ENCODE data around the gene SLC16A1.
"Not testable (repeated sequence)": the region's sequence is repeated elsewhere in the genome, so short reads cannot be mapped to it uniquely, and the experiment has no call there.

Gene SLC16A1

DNA sequence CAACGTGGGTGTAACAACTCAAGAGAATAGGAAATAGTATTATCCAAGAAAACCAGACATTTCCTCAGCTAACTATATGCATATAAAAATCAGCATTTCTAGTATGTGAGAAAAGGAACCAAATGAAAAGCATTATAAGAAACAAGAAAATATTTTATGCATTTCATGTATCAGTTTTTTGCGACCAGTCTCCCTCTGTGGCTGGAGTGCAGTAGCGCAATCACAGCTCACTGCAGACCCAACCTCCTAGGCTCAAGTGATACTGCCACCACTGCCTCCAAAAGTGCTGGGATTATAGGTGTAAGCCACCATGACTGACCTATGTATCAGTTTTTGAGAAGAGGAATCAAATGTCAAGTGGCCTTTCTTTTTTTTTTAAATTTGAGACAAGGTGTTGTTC, 31.0 kb downstream of the SLC16A1 start:
- DNase-seq (ENCODE audit: low spot score), result no peak

DNA sequence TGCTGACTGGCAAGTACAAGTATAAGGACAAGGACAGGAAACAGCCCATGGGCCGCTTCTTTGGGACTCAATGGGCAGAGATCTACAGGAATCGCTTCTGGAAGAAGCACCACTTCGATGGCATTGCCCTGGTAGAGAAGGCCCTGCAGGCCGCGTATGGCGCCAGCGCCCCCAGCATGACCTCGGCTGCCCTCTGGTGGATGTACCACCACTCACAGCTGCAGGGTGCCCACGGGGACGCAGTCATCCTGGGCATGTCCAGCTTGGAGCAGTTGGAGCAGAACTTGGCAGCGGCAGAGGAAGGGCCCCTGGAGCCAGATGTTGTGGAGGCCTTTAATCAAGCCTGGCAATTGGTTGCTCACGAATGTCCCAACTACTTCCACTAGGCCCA, 32.0 kb downstream of the SLC16A1 start:
- DNase-seq (ENCODE audit: low spot score), result no peak

DNA sequence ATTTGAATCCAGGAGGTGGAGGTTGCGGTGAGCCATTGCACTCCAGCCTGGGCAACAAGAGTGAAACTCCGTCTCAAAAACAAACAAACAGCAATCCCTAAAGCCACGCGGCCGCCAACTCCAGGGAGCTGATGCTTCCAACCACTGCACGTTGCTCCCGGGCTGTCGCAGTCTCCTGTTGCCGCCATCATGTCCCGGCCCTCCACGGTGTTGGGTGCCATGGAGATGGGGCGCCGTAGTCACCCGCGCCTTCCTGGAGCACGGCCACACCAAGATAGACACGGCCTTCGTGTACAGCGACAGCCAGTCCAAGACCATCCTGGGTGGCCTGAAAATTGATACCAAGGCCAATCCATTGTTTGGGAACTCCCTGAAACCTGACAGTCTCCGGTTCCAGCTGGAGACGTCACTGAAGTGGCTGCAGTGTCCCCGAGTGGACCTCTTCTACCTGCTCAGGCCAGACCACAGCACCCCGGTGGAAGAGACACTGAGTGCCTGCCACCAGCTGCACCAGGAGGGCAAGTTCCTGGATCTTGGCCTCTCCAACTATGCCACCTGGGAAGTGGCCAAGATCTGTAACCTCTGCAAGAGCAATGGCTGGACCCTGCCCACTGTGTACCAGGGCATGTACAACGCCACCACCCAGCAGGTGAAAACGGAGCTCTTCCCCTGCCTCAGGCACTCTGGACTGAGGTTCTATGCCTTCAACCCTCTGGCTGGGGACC, 32.6 kb downstream of the SLC16A1 start:
- no peak for DNase-seq (ENCODE audit: low spot score)

DNA sequence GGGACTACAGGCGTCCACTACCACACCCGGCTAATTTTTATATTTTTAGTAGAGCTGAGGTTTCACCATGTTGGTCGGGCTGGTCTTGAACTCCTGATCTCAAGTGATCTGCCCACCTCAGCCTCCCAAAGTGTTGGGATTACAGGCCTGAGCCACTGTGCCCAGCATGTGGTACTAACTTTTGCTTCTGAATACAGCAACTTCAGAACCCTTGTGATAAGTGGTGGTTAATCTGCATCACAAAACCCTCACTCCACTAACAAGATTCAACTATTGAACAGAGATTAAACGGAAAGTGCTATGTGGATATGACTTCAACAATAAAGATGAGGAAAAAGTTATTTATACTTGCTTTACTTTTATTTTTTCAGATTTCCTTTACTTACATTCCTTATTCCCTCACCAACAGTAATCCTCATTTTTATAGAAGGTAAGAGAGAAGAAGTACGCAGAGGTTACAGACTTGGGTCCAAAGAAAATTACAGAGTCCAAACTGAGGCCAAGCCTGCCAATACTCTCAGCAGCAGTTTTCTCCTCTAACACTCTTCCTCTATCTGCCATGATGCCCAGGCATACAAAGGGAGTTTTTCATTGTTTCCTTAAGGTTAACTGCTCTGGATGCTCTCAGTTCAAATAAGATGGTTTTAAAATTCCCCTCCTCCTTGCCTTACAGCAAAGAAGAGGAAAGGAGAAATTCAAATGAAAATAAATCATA, 44.3 kb downstream of the SLC16A1 start:
- no peak for DNase-seq (ENCODE audit: low spot score)

DNA sequence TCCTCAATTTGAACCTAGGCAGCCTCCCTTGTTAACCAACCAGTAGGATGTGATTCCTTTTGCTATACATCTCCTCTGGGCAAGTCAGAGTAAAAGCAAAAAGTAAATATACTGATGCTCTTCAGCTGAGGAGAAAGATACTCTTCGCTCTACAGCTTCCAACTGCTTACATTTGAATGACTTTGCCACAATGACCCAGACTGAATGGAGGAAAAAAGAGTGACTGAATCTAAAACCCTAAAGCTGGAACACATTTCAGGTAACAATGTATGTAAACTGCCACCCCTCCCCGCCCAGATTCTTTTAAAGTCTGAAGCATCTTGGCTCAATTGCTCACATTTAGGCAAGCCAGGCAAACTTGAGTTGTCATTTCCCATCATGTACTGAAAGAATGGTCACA, 46.1 kb downstream of the SLC16A1 start:
- DNase-seq (ENCODE audit: low spot score), result no peak

DNA sequence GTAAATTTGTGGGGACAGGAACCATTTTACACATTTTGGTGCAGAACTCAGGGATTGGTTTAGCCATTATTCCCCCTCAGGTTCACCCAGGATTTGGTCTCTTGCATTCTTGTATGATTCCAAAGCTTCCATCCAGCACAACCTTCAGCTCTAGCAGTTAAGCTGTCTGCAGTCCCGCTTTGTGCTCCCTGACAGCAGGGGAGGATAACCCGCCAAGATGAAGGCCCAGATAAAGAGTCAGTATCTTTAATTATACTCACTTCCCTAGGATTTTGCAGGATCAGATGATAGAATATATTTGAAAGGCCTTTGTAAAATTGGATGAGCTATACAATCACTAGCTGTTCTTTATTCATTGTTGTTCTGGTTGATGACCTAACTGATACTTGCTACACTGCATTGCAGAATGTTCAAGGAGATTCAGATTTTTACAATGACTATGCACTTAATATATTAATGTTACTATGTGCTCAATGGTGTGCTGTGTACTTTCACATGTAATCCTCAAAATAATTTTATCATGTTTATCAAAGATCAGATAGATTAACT, 49.8 kb downstream of the SLC16A1 start:
- DNase-seq (ENCODE audit: low spot score), result no peak

DNA sequence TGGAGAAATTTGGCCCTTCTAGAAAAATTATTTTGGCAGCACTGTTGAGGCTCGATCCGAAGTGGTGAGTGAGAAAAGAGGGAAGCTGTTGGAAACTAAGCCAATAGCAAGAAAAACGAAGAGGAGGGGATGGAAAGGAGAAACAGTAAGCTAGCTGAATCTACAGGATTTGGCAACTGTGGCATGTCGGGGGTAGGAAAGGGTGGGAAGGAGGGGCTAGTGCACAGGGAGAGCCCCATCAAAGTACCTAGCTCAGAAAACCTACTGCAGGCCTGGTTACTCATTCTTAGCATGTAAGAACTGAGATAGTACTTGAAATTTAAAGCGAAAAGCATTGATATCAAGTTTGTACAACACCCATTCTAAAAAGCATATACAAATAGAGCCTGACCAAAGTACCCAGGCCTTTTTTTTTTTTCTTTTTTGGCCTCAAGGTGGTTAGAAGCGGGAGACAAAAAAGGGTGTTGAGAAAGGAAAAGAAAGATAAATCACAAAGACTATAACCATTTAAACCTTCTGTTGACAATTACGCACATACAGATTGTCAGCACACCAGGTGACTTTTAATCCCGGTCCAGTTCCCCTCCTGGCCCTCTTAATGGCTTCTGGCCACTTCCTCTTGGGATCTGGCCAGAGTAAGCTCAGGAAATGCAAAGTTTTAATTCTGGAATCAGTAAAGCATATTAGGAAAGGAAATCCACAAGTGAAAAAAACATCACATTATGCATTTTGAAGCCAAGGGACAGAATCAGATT, 50.4 kb downstream of the SLC16A1 start:
- DNase-seq (ENCODE audit: low spot score), result no peak

DNA sequence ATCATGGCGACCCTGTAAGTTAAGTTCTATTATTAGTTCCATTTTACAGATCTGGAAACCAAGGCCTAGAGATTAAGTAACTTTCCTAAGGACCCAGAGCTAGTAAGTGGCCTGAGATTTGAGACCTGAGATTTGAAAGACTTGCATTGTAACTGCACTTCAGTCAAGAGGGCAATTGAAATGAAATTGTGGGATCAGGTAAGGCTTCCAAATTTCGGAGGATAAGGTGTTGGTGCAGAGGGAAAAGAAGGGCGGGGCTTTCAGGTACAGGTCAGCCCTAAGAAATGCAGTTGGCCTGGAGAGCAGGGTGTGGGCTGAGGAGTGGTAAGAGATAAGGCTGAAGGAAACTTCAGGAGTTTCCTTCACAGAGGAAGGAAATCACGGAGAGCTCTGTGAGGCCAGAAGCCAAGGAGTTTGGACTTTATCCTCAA, 51.1 kb downstream of the SLC16A1 start:
- DNase-seq (ENCODE audit: low spot score), result no peak

DNA sequence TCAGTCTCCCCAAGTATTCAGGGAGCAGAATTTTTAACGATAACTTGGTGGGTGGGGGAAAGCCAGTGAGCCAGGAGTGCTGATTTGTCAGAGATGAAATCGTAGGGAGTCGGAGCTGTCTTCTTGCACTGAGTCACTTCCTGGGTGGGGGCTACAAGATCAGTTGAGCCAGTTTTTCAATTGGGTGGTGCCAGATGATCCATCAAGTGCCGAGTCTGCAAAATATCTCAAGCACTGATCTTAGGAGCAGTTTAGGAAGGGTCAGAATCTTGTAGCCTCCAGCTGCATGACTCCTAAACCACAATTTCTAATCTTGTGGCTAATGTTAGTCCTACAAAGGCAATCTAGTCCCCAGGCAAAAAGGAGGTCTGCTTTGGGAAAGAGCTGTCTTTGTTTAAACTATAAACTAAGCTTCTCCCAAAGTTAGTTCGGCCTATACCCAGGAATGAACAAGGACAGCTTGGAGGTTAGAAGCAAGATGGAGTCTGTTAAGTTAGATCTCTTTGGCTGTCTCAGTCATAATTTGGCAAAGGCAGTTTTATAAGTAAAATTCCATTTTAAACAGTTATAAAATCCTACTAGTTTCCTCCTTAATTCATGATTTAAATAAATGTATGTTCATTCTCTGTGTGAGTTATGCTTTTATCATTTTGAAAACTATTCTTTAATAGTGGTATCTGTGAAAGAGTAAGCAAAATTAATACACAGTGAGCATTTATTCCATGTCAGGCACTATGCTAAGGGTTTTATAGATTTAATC, 51.7 kb downstream of the SLC16A1 start:
- DNase-seq (ENCODE audit: low spot score), result no peak

DNA sequence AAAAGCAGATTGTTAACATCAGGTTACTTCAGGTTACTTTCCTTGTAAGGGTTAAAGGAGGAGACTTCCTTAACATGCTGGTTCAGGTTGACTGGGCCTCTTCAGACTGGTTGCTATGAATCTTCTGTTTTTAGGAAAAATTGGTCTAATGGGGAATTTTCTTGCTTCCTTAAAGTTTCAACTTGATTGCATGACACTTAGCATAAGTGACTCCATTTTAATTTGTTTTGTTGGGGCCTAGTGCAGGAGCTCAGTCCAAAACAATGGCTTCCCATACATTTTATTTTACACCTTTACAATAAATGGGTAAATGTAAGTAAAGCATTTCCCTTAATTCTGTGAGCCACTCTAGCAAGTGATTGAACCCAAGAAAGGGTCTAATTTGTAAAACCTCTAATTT, 53.8 kb downstream of the SLC16A1 start:
- DNase-seq (ENCODE audit: low spot score), result no peak

DNA sequence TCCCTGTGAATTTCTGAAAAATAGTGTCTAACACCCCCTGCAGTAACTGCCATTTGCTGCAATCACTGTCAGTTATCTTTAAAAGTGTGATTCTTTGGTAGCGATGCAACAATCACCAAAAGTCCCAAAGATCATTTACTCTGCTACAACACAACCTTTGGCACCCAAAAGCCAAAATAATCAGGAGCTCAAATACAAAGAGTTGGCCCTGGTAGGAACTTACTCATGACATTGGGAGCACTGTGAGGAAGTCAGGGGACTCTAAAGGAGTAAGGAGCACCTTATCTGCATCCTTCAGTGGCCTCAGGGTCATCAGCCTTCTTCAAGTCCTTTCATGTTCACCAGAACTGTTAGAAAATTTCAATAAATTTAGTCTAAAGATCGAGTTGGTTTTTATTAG, 54.6 kb downstream of the SLC16A1 start:
- DNase-seq (ENCODE audit: low spot score), result no peak

DNA sequence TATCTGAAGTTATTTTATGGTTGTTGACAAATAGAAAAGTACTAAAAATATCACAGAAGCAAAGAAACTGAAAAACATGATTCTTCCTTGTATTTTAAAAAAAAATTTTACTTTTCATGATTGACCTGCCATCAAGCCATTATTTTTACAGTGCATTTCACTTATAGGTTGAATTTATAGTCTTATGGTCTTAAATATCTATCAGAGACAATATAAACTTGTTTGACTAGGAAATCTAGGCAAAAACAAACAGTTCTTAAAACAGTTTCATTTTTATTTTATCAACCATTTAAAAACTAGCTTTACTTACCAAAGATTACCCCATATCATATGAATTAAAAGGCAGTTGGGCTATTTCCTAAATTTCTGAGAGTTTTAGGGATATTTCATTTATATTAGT, 59.2 kb downstream of the SLC16A1 start:
- DNase-seq (ENCODE audit: low spot score), result no peak

DNA sequence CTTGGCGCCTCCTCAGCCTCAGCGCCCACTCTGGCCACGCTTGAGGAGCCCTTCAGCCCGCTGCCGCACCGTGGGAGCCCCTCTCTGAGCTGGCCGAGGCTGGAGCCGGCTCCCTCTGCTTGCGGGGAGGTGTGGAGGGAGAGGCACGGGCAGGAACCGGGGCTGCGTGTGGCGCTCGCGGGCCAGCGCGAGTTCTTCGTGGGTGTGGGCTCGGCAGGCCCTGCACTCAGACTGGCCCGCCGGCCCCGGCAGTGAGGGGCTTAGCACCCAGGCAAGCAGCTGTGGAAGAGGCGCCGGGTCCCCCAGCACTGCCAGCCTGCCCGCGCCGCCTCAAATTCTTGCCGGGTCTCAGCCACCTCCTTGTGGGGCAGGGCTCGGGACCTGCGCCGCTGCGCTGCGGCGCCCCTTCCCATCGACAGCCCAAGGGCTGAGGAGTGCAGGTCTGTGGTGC, 61.4 kb downstream of the SLC16A1 start:
- DNase-seq (ENCODE audit: low spot score), result no peak

DNA sequence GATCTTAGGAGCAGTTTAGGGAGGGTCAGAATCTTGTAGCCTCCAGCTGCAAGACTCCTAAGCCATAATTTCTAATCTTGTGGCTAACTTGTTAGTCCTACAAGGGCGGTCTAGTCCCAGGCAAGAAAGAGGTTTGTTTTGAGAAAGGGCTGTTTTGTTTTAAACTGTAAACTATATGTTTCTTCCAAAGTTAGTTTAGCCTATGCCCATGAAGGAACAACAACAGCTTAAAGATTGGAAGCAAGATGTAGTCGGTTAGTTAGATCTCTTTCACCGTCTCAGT, 62.0 kb downstream of the SLC16A1 start:
- DNase-seq (ENCODE audit: low spot score), result no peak

DNA sequence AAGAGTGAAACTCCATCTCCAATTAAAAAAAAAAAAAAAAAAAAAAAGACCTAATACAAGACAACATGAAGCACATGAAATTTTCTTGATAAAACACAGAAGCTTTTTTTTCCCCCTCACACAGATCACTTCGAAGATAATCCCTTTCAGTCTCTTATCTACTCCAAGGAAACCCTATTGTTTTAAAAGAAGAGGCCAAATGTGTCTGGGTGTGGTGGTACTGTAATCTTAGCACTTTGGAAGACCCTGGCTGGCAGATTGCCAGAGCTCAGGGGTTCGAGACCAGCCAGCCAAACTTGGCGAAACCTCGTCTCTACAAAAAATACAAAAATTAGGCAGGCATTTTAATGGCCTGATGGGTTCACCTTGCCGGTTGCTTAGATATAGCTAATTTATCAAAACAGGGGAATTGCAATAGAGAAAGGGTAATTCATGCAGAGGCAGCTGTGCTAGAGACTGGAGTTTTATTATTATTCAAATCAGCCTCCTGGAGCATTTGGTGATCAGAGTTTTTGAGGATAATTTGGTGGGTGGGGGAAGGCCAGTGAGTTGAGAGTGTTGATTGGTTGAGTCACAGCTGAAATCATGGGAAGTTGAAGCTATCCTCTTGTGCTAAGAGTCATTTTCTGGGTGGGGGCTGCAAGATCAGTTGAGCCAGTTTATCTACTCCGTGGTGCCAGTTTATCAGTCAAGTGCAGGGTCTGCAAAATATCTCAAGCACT, 62.5 kb downstream of the SLC16A1 start:
- no peak for DNase-seq (ENCODE audit: low spot score)

DNA sequence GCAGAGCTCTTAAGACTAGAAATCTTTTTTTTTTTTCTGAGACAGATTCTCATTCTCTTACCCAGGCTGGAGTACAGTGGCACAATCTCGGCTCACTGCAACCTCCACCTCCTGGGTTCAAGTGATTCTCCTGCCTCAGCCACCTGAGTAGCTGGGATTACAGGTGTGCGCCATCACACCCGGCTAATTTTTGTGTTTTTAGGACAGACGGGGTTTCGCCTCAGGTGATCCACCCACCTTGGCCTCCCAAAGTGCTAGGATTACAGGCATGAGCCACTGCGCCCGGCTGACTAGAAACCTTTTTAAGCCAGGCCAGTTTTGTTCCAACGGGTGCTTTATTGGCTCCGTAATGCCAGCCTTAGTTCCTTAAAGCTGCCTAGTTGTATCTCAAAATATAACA, 66.1 kb downstream of the SLC16A1 start:
- not testable (repeated sequence) for DNase-seq (ENCODE audit: low spot score)

DNA sequence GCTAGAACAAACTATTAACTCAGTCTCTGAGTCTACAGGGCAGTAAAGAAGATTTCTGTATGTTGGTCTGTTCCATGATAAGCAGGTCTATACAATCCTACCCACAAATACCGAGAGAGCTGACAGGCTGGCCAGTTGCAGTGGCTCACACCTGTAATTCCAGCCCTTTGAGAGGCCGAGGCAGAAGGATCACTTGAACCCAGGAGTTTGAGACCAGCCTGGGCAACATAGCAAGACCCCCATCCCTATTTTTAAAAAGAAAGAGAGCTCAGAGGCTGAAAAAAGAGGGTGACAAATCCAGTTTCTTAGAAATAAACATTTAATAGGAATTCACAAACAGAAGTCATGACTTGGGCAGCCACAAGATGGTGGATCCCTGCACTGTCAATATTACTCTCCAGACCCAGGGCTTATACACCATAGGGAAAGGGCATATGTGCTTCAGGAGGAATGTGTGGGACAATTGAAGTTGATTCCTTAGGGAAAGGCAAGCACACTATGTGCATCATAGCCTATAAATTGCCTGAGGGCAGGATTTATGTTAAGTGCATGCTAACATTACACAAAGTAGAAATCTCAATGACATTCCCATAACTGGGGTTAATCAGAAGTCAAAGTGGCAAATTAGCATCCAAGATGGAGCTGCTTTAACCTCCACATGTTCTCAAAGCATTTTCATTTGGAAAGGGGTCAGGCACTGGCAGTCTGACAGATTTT, 66.8 kb downstream of the SLC16A1 start:
- no peak for DNase-seq (ENCODE audit: low spot score)

DNA sequence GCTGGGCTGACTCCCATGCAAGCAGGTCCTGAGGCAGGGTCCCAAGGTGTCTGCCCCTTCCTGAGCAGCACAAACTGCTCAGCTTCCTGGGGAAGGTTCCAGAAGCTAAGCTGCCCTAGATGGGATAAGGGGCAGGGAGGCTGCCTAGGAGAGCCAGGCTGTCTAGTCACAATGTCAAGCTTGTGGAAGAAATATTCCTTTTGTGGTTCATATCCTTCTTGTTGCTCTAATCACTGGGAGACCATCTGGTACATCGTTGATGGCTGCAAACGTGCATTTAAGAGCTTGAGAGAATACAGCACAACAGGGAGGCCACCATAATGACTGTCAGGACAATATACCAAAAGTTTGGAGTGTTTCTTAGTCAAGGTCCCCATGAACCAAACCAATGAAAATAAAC, 67.4 kb downstream of the SLC16A1 start:
- DNase-seq (ENCODE audit: low spot score), result no peak

DNA sequence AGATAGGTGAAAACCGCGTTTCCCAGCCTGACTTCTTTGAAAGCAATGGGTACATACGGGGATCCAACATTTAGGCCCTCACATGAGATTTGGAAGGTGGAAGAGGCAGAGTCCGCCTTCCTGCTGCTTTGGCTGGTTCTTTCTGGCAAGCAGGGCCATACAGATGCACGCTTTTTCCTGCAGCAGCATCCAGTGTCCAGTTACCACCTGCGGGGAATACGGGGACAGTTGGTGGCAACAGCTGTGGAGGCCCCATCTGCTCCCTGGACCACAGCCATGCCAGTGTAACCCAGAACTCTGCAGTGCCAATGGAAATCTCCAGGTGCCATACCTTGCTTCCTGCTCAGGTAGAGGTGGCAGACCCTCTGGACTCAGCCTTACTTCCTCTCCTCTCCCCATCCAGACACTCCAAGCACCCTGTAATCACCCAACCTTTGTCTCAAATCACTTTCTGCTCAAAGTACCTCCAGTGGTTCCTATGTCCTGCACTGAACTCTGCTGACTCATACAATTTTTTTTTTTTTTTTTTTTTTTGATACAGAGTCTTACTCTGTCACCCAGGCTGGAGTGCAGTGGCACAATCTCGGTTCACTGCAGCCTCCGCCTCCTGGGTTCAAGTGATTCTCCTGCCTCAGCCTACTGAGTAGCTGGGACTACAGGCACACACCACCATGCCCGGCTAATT, 68.3 kb downstream of the SLC16A1 start:
- no peak for DNase-seq (ENCODE audit: low spot score)

DNA sequence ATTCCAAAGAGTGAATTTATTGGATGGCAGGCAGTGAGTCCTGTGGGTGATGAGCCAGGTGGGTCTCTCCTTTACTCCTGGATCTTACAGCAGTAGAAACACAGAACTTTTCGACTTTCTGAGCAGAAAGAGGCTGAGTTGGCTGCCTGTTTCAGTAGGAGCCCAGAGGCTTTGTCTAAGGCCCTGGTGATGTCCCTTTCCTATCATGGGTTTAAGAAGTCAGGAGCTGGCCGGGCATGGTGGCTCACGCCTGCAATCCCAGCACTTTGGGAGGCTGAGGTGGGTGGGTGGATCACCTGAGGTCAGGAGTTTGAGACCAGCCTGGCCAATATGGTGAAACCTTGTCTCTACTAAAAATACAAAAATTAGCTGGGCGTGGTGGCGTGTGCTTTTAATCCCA, 71.0 kb downstream of the SLC16A1 start:
- not testable (repeated sequence) for DNase-seq (ENCODE audit: low spot score)

Measured in ecto neural progenitor cell (in vitro differentiated cells).